OCI-LY7 (cell line): ENCODE measurements around the gene DEPP1.

Experiments used
- CTCF ChIP-seq: fragments of 200-600 bp; sonication (generic); conservative IDR thresholded peaks from 2 replicates; pipeline ENCODE4 v1.5.1; 2014; ENCODE audit warnings: mild to moderate bottlenecking, antibody characterized with exemption, low read length, moderate library complexity, mixed read lengths
- EZH2phosphoT487 ChIP-seq: fragments of 200-600 bp; sonication (generic); IDR thresholded peaks from 2 replicates; pipeline ENCODE4 v1.6.1; 2018; ENCODE audit warnings: low read depth, borderline replicate concordance, mild to moderate bottlenecking, mixed run types, antibody characterized with exemption, low read length, moderate library complexity, mixed read lengths

- no peak for TF ChIP-seq CTCF
- TF ChIP-seq EZH2phosphoT487 = no peak
Measured at GRCh38 chr10:44949915-44950314, 28.7 kb downstream of the DEPP1 start.
